Right ventricle myocardium inferior (tissue), 1 donor: ENCODE results near the gene NTM. TPM values are rescaled to one million over a fixed set of nuclear protein-coding genes. Genes with fewer than 3 reads are reported as not detected.

Source experiments
- ATAC-seq: fragments of 200-7000 bp; cut with Tn5 transposase; one replicate; pipeline ENCODE4 v1.9.1; 2020; ENCODE audit warnings: mild to moderate bottlenecking, moderate library complexity
- DNase-seq: peaks from one replicate; pipeline ENCODE4 v3.0.0; 2021; ENCODE audit errors: missing footprints
- intact Hi-C: fragments of 100-400 bp; cut with DNase I; formaldehyde crosslinking; loops from one replicate; pipeline ENCODE4 v1.11.0; 2022
- total RNA-seq: library from RNA; stranded (reverse); fragmentation: NEBNext Ultra II Directional; extraction: Animal tissue kit (Norgen Biotek cat#: 25700); gene quantifications from one replicate; pipeline ENCODE4 v1.2.1, GENCODE V29; 2021
- donor health status: DM: no; HTN: yes; CAD: no; lungs with severe emphysema.

Gene NTM
- total RNA-seq, 1 donor from 2014 or later: 2.9 TPM

GRCh38 chr11:132026746-132027145, 656.3 kb downstream of the NTM start:
- DNase-seq: no peak
- intact Hi-C loops: loop anchor here (5.0 kb wide), 1 partner anchor 279 kb away; no protein-coding TSS in a partner anchor
- ATAC-seq: no peak

GRCh38 chr11:132028380-132029240, 658.2 kb downstream of the NTM start:
- peak; percentile 76 for ATAC-seq
- intact Hi-C loops: loop anchor here (1.0 to 5.0 kb wide), 2 partner anchors 161 to 281 kb away; no protein-coding TSS in a partner anchor
- DNase-seq: no peak

DNA sequence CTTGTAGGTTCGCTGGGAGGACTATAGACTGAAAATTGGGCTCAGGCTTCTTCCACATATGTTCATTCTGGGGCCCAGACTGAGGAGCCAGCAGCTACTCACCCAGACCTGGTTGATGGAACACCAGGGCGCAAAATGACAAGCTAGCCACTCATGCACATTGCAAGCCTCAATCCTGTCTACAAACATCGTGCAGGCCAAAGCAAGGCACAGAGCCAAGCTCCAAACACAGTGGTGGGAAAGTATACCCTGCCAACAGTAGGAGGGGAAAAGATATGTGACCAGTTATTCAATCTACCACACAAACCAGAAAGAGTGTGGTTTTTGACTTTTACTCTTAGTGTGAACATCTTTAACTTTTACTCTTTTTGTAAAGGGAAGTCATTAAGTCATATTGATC, 660.5 kb downstream of the NTM start:
- intact Hi-C loops: no loop called here
- ATAC-seq: no peak
- DNase-seq: no peak

DNA sequence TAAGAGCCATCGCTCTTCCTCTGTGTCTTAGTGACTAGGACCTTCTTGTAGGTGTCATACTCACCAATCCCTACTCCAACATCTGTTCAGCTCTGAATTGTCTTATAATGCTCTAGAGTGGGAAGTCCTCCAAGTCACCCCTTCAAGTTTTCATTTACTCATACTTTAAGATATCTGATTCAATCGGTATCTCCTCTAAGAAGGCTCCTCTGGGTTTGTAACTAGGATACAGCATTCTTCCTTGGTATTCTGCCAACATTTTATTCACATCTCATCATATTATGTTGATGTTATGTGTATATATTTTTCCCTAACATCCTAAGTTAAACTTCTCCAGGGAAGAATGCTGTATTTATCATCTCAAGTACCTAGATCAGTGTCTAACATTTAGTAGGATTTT, 662.1 kb downstream of the NTM start:
- ATAC-seq (no peak), DNase-seq (no peak)
- intact Hi-C loops: no loop called here

DNA sequence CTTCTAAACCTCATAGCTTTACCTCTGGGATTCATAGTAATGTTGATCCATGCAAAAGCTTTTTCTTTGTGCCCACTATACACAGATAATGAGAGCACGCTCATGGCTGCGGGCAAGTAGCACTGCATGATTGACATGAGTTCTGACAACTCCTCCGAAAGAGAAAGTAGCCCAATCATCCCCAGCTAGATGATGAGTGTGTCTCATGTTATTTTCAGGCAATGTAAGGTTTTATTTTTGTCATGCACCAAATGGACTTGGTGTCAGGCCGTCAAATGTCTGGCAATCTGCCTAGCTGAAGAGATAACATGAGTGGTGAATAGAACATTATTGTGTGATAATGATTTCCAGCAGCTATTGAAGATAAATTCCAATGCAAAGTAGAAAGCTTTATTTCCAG, 662.6 kb downstream of the NTM start:
- DNase-seq (no peak), ATAC-seq (peak; percentile 32)
- intact Hi-C loops: no loop called here

DNA sequence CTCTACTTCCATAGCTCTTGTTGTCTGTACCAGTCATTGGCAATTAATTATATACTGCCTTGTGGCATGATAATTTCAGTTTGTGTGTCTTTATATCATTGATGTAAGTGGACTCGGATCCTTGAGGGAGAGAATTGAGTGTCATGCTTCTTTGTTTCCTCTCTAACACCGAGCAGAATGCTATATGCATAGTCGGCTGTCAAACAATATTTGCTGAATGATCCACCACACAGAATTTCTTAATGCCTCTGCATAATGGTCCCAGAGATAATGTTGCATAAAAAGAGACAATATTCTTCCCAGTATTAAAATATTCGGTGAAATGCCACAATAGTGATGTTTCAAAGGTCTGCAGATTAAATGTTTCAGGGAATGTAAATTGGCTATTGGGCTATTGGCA, 664.8 kb downstream of the NTM start:
- intact Hi-C loops: no loop called here
- ATAC-seq (no peak), DNase-seq (no peak)

GRCh38 chr11:132035766-132036165, 665.4 kb downstream of the NTM start:
- intact Hi-C loops: no loop called here
- no peak for DNase-seq
- no peak for ATAC-seq

DNA sequence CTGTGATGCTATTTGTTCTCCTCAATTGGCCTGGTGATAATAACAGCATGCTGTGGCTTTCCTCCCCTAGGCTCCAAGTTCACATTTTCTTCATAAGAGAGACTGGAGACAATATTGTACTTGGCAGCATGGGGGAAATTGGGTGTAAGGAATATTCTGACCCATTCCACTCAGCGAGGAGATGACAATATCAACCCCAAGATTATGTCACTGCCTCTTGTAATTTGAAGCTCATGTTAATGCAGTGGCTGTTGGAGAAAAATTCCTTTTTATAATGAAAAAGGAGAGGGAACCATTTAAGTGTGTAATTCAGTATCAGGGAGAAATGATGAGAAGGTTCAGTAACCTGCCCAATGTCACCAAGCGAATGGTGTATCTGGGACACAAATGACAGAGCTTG, 665.8 kb downstream of the NTM start:
- DNase-seq: no peak

GRCh38 chr11:132036746-132037466, 666.5 kb downstream of the NTM start:
- intact Hi-C loops: no loop called here
- no peak for DNase-seq
- ATAC-seq: no peak

More for the DNA sequence above, 665.8 kb downstream of the NTM start:
- intact Hi-C loops: no loop called here
- no peak for ATAC-seq

DNA sequence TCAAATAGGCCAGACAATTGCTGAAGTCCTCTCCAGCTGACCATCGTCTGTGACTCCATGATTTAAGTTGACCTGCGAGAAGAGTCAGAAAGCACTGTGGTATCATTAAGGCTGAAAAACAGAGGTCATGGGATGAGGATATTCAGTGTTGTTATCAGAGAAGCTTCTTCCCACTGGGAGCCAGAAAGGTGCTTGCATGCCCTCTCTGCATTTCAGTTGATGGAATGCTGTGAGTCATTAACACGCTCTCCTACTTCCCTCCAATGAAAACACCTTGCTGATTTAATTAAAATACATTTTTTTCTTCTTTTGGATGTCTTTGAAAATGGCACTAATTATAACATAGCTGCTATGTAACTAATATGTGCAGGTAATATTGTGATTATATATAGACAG, 667.0 kb downstream of the NTM start:
- no peak for DNase-seq
- ATAC-seq: no peak
- intact Hi-C loops: no loop called here

DNA sequence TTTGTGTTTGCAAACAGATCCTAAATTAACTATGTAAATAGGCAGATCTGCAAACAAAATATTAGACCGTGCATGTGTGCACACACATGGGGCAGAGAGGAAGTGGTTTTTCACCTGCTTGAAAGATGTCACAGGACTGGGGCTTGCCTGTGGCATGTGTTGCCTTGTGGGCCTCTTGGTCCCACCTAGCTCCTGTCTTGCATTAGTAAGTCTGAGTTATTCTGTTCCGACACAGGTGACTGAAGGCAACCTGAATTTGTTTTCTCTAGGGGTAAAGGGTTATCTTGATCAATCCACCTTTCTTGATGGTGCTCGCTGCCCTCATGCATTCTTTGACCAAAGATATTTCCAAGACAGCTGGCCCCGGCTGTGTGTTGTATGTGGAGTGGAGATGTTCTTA, 667.5 kb downstream of the NTM start:
- no peak for DNase-seq
- intact Hi-C loops: no loop called here
- no peak for ATAC-seq

- DNase-seq (no peak), ATAC-seq (no peak)
- intact Hi-C loops: no loop called here
Measured at GRCh38 chr11:132039521-132039920, 669.1 kb downstream of the NTM start.

- ATAC-seq (no peak), DNase-seq (no peak)
- intact Hi-C loops: no loop called here
Measured at GRCh38 chr11:132042296-132042695, 671.9 kb downstream of the NTM start.

GRCh38 chr11:132043714-132044113, 673.3 kb downstream of the NTM start:
- DNase-seq: no peak
- no peak for ATAC-seq
- intact Hi-C loops: no loop called here

- intact Hi-C loops: no loop called here
- no peak for ATAC-seq
- no peak for DNase-seq
Measured at GRCh38 chr11:132045107-132045506, 674.7 kb downstream of the NTM start.

DNA sequence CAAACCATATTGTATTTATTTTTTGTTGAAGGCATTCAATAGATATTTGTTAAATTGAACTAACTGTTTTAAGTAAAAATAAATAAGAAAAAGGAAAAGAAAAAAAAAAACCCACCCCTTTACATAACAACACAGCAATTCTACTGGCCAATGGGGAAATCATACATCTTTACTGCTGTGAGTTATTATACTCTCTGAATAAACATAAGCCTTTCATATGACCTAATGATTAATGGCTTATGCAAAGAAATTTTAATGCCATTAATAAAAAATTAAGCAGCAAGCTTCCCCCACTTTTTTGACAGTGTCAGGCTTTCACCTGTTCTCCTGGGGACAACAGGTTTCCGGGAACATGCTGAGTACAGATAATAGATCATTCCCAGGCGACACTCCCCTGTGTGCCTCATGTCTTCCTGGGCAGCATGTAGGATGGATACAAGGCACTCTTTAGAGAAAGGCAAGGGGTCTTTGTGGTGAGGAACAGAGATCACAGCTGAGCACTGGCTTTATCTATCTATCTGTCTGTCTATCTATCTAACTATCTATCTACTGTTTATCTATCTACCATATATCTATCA, 676.0 kb downstream of the NTM start:
- intact Hi-C loops: no loop called here
- DNase-seq (no peak), ATAC-seq (no peak)

DNA sequence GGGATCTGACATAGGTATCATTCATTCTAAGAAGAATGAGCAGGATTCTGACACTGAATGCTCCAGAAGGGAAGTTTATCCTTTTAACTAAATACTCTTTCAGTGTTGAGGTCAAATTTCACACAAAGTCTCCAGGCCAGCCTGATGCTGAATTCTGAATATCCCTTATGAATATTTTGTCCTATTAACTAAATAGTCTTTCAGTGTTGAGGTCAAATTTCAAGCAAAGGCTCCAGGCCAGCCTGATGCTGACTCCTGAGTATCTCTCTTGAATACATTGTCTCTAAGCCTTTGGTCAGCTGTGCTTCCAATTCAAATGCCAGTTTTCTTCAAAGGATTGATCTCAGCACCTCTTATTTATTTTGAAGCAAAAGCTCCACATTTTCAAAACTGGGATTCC, 676.8 kb downstream of the NTM start:
- no peak for DNase-seq
- no peak for ATAC-seq
- intact Hi-C loops: no loop called here

- DNase-seq: peak; percentile 69
- ATAC-seq: no peak
- intact Hi-C loops: no loop called here
Measured at GRCh38 chr11:132048040-132048439, 677.6 kb downstream of the NTM start.

DNA sequence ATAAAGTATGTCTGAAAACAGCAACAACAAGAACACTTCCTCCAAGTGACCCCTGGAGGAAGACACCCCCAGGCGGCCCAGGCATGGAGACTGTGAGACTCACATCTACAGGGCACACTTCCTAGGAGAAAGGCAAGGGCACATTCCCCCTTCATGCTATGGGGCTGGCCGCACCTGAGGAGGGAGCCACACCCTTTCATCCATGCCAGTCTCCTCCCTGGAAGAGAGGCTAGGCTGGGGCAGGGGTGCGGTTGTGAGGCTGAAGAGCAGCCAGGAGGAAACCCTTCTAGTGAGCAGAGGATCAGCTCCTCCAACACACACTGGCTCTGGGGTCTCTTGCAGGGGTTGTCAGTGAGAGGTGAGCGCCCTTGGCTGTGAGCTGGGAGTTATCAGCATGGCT, 678.8 kb downstream of the NTM start:
- intact Hi-C loops: no loop called here
- ATAC-seq: no peak
- DNase-seq: no peak

- no peak for DNase-seq
- ATAC-seq: no peak
- intact Hi-C loops: no loop called here
Measured at GRCh38 chr11:132050049-132050448, 679.6 kb downstream of the NTM start.
